GM10847 (cell line): ENCODE measurements around the gene CYRIA.

Source experiments
- POLR2A ChIP-seq: IDR thresholded peaks from 2 replicates; pipeline ENCODE4 v1.6.1; 2011; ENCODE audit not compliant: insufficient read length; ENCODE audit errors: extremely low read depth

CYRIA gene

GRCh38 chr2:16660114-16660513, 5.5 kb downstream of the CYRIA start:
- no peak for TF ChIP-seq POLR2A

- no peak for TF ChIP-seq POLR2A
Observed at GRCh38 chr2:16658076-16658739, 7.4 kb downstream of the CYRIA start.

- TF ChIP-seq POLR2A = no peak
Observed at GRCh38 chr2:16657671-16658070, 8.0 kb downstream of the CYRIA start.

GRCh38 chr2:16656784-16657391, 8.7 kb downstream of the CYRIA start:
- no peak for TF ChIP-seq POLR2A

GRCh38 chr2:16655905-16656642, 9.6 kb downstream of the CYRIA start:
- no peak for TF ChIP-seq POLR2A

- no peak for TF ChIP-seq POLR2A
Observed at GRCh38 chr2:16655445-16655837, 10.2 kb downstream of the CYRIA start.

GRCh38 chr2:16654833-16655444, 10.7 kb downstream of the CYRIA start:
- no peak for TF ChIP-seq POLR2A

- no peak for TF ChIP-seq POLR2A
Observed at GRCh38 chr2:16653799-16654198, 11.8 kb downstream of the CYRIA start.

GRCh38 chr2:16653083-16653375, 12.6 kb downstream of the CYRIA start:
- TF ChIP-seq POLR2A = no peak

GRCh38 chr2:16652296-16653082, 13.1 kb downstream of the CYRIA start:
- TF ChIP-seq POLR2A = no peak

- no peak for TF ChIP-seq POLR2A
Observed at GRCh38 chr2:16650287-16651249, 15.1 kb downstream of the CYRIA start.

GRCh38 chr2:16649353-16650286, 16.0 kb downstream of the CYRIA start:
- no peak for TF ChIP-seq POLR2A

- TF ChIP-seq POLR2A = no peak
Observed at GRCh38 chr2:16647992-16648617, 17.5 kb downstream of the CYRIA start.
